ENCODE data around the gene WDR33. TPM values are rescaled to one million over a fixed set of nuclear protein-coding genes. Genes with fewer than 3 reads are reported as not detected.

The WDR33 gene
- total and polyA plus RNA-seq, 2 of the 13 experiments (the other 11 are each of a cell fraction or from before 2014, with no cell fraction given): 54.9 to 78.2 TPM

DNA sequence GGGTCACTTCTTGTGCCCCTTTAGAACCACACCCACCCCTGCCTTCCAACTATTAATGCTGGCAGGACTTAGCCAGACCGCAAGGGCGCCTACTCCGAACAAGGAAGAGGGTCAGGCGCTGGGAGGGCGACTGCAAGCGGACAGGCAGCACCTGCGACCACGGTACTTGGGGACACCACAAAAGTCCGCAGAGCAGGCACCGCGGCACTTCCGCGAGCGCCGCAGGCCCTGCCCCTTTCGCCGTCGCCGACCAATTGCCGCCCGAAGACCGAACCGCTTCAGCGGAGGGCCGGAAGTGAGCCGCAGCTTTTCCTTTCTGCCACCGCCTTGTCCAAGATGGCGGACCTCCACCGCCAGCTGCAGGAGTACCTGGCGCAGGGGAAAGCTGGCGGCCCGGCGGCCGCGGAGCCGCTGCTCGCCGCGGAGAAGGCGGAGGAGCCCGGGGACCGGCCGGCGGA, 109.7 kb downstream of the WDR33 start, which contains the start of gene SFT2D3 (continued):
- TF ChIP-seq BCL6 (CRISPR knock-in tag; IDR thresholded peaks at IDR 0.05) (peak; percentile 57), GABPA (IDR thresholded peaks at IDR 0.05; ENCODE audit: low read depth, low read length) (no peak), GABPA (CRISPR knock-in tag; IDR thresholded peaks at IDR 0.05; ENCODE audit: low read depth) (peak; percentile 92), POGZ (CRISPR knock-in tag; IDR thresholded peaks at IDR 0.05) (peak; percentile 85), NFKBIZ (CRISPR knock-in tag; IDR thresholded peaks at IDR 0.05) (0 out of 2 replicates have a peak, but pooled peaks have one; percentile 52), CCAR2 (optimal IDR thresholded peaks at IDR 0.05; ENCODE audit: low read depth, low read length) (no peak), CCDC6 (CRISPR knock-in tag; IDR thresholded peaks at IDR 0.05) (0 out of 2 replicates have a peak, but pooled peaks have one; percentile 55), ZBTB43 (CRISPR knock-in tag; conservative IDR thresholded peaks at IDR 0.05) (peak; percentile 71), GATA4 (IDR thresholded peaks at IDR 0.05; ENCODE audit: borderline replicate concordance, low read depth) (peak; percentile 75; the same call in 1 of the 2 replicates), FOXA1 (IDR thresholded peaks at IDR 0.05) (no peak), FOXA1 (CRISPR knock-in tag; IDR thresholded peaks at IDR 0.05) (peak; percentile 39; the same call in 1 of the 2 replicates), ZNF615 (CRISPR knock-in tag; IDR thresholded peaks at IDR 0.05; ENCODE audit: borderline replicate concordance) (no peak), ZNF768 (CRISPR knock-in tag; IDR thresholded peaks at IDR 0.05) (peak; percentile 51), ZNF510 (CRISPR knock-in tag; IDR thresholded peaks at IDR 0.05; ENCODE audit: low read depth) (peak; percentile 78), ZNF678 (CRISPR knock-in tag; IDR thresholded peaks at IDR 0.05) (peak; percentile 91), YEATS4 (CRISPR knock-in tag; IDR thresholded peaks at IDR 0.05; ENCODE audit: borderline replicate concordance) (0 out of 2 replicates have a peak, but pooled peaks have one; percentile 22), ZC3H4 (CRISPR knock-in tag; IDR thresholded peaks at IDR 0.05; ENCODE audit: borderline replicate concordance) (peak; percentile 94), ZNF7 (CRISPR knock-in tag; IDR thresholded peaks at IDR 0.05) (peak; percentile 88), MATR3 (CRISPR knock-in tag; IDR thresholded peaks at IDR 0.05) (no peak), ZNF484 (CRISPR knock-in tag; IDR thresholded peaks at IDR 0.05; ENCODE audit: borderline replicate concordance, low read depth) (0 out of 2 replicates have a peak, but pooled peaks have one; percentile 26), ZMAT3 (CRISPR knock-in tag; conservative IDR thresholded peaks at IDR 0.05) (0 out of 2 replicates have a peak, but pooled peaks have one; percentile 14), ZNF101 (CRISPR knock-in tag; IDR thresholded peaks at IDR 0.05; ENCODE audit: borderline replicate concordance, low read depth) (0 out of 2 replicates have a peak, but pooled peaks have one; percentile 44), NPAS2 (CRISPR knock-in tag; IDR thresholded peaks at IDR 0.05; ENCODE audit: borderline replicate concordance) (no peak), NCOA1 (CRISPR knock-in tag; IDR thresholded peaks at IDR 0.05) (peak; percentile 51; the same call in 1 of the 2 replicates), CEBPG (CRISPR knock-in tag; IDR thresholded peaks at IDR 0.05) (peak; percentile 36; the same call in 1 of the 2 replicates), TAF15 (IDR thresholded peaks at IDR 0.05; ENCODE audit: low read depth, low read length, poor library complexity, severe bottlenecking) (peak; percentile 92)
- TF ChIP-seq, protein P1, sequence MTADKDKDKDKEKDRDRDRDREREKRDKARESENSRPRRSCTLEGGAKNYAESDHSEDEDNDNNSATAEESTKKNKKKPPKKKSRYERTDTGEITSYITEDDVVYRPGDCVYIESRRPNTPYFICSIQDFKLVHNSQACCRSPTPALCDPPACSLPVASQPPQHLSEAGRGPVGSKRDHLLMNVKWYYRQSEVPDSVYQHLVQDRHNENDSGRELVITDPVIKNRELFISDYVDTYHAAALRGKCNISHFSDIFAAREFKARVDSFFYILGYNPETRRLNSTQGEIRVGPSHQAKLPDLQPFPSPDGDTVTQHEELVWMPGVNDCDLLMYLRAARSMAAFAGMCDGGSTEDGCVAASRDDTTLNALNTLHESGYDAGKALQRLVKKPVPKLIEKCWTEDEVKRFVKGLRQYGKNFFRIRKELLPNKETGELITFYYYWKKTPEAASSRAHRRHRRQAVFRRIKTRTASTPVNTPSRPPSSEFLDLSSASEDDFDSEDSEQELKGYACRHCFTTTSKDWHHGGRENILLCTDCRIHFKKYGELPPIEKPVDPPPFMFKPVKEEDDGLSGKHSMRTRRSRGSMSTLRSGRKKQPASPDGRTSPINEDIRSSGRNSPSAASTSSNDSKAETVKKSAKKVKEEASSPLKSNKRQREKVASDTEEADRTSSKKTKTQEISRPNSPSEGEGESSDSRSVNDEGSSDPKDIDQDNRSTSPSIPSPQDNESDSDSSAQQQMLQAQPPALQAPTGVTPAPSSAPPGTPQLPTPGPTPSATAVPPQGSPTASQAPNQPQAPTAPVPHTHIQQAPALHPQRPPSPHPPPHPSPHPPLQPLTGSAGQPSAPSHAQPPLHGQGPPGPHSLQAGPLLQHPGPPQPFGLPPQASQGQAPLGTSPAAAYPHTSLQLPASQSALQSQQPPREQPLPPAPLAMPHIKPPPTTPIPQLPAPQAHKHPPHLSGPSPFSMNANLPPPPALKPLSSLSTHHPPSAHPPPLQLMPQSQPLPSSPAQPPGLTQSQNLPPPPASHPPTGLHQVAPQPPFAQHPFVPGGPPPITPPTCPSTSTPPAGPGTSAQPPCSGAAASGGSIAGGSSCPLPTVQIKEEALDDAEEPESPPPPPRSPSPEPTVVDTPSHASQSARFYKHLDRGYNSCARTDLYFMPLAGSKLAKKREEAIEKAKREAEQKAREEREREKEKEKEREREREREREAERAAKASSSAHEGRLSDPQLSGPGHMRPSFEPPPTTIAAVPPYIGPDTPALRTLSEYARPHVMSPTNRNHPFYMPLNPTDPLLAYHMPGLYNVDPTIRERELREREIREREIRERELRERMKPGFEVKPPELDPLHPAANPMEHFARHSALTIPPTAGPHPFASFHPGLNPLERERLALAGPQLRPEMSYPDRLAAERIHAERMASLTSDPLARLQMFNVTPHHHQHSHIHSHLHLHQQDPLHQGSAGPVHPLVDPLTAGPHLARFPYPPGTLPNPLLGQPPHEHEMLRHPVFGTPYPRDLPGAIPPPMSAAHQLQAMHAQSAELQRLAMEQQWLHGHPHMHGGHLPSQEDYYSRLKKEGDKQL (CRISPR knock-in tag; IDR thresholded peaks at IDR 0.05; ENCODE audit: low read depth): peak; percentile 51; the same call in 1 of the 2 replicates
